T-helper 2 cell (primary cell): ENCODE measurements around the gene PKM.

Experiments used
- DNase-seq, 5 experiments: peaks; one replicate each; pipeline versions ENCODE4 v3.0.0 to v3.0.0-alpha.2; 2012 to 2022

The PKM gene

DNA sequence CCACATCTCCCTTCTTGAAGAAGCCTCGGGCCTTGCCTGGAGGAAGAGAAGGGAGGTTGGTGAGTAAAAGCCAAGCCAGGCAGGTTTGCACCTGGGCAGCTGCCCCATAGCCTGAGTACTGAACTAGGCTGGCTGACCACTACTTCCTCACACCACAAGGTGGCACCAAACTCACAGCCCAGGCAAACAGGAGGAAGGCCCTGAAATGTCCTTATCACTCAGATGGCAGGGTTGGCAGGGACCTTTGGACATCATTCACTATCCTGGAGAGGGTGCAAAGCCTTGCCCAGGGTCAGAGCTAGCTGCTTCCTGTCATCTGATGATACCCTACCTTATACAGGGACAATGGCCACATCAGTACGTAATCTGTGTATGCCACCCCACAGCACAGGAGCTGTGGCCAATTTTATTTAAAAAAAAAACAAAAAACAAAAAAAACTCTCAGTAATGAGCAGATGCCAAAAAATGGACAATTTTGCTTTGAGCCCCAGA lies 31.2 kb downstream of the PKM start:
- peak in 4 of 5 experiments; percentile 44 to 73 (median 58) for DNase-seq

DNA sequence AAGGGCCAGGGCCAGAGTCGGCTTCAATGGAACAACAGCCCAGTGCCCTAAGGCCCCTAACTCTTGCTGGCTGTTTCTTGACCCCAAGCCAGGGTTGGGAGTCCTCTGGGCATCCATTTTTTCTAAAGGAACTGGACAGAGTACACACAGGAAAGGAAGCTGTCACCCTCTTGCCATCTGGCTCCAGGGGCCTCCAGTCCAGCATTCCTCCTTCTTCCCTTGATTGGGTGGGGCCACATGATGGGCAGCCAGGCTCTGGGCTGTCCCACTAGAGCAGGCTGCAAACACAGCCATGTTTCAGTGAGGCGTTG lies 31.8 kb downstream of the PKM start:
- DNase-seq, result no peak

DNA sequence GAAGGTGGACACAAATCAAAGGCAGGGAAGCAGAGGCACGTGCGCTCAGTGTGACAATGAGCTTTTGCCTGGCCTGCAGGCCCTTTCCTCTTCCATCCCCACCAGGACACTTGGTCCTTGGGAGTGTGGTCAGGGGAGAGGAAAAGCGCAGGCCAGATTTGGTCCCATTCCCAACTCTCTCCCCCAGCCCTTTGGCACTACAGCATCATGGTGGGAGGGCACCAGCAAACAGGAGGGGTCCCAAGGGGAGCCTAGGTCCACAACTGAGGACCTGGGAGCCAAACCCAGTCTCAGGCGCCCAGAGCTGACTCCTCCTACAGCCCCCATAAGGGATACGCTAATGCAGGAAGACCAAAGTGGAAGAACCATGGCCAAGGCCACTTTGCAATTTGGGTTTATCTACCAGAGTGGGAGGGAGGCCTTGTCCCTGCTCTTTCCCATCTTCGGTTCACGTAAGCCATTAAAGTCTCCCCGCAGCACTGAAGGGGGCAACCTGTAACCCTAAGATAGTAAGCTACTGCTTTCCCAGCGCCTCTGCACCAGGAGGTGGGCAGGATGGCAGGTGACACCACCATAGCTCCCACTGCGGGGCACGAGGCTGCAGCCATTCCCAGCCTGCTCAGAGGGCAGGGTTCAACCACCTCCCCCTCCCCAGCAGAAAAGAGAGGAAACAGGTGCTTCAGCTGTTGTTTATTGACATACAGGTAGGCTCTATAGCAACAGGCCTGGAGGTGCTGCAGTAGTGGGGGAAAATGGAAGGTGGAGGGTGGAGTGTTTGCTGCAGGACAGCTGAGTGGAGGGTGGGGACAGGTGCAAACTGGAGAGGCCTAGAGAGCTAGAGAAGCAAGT lies 32.4 kb downstream of the PKM start:
- peak in 1 of 5 experiments; percentile 19 for DNase-seq

DNA sequence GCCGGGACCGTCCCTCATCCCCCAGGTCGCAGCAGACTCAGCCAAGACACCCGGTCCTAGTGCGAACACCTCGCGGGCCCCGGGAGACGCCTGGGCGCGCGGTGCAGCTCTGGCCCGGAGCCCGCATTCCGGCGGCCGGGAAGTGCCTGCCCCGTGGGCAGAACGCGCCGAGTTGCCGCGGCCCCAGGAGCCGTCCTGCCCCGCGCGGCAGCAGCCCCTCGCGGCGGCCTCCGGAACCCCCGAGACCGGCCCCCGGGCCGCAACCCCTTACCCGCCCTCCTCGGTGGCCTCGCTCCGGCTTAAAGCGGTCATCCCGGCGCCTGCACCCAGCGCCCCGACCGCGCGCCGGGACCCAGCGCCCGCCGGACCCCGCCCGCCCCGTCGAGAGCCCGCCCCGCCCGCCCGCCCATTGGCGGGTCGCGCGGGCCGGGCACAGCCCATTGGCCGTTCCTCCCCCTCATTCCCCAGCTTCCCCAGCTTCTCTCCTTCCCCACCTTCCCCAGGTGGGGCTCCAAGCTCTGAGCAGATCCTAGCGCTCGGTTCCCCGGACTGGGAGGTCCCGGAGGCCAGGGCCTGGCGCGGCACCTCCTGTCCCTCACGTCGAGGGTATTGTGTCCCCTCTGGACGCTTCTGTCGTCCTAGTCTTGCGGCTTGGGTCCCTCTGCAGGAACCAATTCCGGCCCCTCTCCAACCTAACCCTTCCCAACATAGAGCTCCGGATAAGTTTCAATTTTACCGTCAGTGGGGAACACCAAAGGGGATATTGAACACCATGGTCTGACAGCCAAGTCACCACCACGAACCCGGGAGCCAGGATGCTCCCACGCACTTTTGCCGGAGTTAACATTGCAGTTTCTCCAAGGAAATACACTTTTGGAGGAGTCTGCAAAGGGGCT lies 33.3 kb downstream of the PKM start, which contains the start of gene GRAMD2A:
GRAMD2A (minus strand) TSS at position 328 of the 896 bp plus-strand sequence.
- DNase-seq, result peak in 1 of 5 experiments; percentile 26

DNA sequence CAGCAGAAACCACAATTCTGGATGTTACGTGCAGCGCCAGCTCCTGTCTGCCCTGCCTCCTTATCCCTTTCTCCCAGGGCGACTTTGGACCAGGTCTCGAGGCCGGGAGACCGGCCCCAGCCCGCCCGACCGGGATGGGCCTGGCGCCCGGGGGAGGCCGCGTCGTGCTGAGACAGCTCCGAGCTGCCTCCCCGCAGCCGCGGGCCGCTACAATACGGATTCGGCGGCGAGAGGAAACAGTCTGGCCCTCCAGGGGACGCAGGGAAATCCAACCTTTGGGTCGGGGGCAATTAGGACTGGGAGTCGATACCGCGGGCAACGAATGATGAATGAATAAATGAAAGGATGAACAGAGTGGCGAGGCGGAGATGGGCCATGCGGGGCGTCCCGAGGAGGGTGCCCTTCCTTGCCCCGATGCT lies 33.9 kb downstream of the PKM start:
- DNase-seq, result no peak

DNA sequence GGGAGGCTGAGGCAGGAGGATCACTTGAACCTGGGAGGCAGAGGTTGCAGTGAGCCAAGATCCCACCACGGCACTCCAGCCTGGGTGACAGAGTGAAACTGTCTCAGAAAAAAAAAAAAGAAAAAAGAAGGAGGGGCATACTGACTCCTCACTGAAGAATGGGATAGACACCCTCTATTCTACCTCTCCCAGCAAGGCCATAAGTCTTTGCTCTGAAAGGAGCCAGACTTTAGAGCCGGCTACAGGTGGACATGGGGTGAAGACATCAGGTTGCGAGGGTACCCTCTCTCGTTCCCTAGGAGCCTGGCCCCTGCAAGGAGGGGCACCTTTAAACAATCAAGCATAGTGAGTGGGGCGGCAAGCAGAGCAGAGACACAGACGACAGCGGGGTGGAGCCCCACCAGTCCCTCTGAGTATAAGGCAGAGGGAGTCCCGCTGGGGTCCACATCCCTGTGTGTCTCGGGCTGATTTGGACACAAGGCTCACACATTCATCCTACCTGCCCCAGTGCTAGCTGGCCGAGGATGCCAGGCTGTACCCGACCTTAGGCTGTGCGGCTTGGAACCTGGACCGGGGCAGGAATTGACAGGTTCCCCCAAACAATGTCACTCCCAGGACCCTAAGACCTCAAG lies 34.5 kb downstream of the PKM start:
- no peak for DNase-seq

DNA sequence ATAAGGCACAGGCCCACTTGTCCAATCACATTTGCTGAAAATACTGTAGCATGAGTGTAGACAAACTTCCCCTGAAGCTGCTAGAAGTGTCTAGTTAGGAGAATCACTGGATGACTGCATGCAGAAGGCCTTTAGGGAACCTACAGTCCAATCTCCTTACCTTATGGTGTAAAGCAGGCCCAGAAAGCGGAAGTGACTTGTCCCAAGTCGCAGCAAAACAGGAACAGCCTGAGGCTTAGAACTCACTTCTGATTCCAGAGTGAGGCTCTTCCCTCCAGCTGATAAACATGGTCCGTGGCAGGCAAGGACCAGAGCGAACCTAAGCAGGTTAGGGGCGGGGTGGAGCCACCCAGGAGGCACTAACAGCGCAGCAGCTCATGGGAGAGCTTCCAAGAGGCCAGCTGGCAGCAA lies 35.9 kb downstream of the PKM start:
- no peak for DNase-seq

DNA sequence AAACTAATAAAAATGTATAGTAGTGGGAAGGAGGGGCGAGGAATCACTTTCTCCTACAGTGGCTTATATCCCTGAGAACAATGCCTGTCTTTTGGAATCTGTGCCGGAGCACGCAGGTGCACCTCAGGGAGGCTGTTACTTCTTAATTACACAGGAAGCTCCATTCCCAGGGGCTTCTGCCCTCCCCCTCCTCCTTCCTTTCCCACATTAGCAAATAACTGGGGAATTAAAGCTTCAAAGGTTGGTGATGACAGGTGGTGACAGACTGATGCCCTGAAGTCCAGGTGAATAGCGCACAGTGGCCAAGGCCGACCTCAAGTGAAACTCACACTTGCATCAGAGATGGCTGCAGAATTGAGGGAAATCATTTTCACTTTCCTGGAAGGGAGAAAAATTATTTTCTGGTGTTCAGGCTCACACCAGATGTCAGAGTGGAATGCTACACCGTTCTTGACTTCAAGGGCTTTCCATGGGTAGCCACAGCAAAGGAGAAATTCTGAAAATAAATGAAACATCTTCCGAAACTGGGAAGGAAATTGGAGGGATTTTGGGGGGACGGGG lies 37.1 kb downstream of the PKM start:
- DNase-seq, result no peak

DNA sequence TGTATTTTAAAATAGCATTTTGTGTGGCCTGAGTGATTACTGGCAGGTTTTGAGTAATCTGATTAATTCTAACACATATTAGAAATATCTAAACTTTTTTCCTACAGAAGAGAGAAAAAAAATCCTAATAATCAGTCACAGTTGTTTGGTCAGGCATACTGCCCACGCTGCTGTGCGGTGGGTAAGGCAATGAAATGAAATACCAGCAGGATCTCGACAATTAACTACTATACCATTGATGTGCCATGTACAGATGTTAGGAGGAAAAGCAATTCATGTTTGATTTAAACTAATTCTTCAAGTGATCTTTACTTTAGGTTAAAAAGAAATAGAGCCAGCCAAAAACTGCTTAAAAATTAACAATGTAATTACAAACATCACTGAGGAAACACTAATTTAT lies 38.6 kb downstream of the PKM start:
- DNase-seq, result no peak

DNA sequence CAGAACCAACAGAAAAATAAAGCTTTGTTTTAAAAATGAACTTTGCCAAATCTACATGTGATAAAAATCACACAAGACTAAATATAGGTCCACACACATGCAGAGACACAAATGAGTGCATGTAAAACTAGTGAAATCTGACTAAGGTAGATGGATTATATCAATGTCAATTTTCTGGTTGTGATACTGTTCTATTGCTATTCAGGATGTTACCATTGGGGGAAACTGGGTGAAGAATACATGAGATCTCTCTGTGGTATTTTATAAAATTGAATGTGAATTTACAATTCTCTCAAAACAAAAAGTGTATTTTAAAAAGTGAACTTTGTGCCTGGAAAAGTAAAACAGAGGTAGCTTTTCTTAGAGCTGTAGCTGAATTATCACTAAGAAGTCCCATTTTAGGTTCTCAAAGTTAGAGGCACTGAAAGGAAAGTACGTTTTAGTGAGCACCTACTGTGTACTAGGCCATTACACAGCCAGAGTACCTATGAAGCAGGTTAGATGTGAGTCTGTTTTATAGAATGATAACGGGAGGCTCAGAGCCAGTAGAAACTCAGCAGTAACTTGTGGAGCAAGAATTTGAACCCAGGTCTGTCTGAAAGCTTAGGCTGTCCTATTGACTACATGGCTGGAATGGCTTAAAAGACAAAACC lies 41.6 kb downstream of the PKM start:
- no peak for DNase-seq

DNA sequence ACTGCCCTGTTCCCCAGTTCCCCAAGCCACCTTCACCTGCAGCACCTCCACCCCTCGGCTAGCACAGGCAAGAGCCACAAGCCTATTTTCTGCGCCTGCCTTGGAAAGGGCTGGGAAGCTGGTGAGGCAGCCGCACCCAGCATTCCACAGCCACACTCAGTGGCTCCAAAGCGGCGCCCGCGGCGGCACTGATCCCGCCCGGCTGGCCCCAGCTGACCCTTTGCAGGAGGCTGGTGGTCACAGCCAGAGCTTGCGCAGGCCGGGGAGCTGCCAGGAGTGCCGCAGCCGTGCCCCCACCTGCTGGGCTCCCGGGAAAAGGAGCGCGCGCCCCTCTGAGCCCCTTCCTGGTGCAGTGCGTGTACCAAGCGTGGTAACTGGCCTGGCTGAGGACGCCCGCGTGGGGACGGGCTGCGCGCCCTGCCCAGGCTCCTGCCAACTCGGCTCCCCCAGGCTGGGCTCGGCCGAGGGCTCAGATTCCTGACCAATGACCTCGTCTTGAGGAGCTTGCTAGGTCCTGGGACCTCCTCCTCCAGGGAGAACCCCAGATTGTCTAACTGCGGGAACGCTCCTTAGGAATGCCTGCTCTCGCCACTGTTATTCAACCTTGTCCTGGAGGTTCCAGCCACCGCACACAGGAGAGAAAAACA lies 46.7 kb downstream of the PKM start:
- no peak for DNase-seq

DNA sequence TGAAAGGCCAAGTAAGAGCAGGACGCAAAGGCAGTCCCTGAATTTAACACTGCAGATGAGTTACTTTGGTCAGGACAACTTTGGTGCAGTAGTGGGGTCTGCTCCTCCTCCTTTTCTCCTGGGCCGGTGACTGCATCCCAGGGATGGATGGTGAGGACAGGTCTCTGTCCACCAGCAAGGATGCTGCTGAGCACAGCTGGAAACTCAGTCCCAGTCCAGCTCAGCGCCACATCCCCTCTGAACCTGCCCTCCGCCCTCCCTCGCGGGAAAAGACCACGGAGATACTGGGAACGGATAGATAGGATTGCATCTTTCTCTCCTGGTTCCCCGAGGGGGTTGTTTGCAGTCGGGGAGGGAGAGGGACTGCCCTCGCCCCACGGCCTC lies 47.2 kb downstream of the PKM start:
- DNase-seq, result no peak

DNA sequence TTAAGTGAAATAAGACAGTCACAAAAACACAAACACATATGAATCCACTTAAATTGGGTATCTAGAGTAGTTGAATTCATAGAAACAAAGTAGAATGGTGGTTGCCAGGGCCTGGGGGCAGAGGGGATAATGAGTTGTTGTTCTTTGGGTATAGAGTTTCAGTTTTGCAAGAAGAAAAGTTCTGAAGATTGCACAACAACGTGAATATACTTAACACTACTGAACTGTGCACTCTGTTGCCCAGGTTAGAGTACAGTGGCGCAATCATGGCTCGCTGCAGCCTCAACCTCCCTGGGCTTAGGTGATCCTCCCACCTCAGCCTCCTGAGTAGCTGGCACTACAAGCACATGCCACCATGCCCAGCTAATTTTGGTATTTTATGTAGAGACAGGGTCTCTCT lies 48.3 kb downstream of the PKM start:
- DNase-seq, result no peak

DNA sequence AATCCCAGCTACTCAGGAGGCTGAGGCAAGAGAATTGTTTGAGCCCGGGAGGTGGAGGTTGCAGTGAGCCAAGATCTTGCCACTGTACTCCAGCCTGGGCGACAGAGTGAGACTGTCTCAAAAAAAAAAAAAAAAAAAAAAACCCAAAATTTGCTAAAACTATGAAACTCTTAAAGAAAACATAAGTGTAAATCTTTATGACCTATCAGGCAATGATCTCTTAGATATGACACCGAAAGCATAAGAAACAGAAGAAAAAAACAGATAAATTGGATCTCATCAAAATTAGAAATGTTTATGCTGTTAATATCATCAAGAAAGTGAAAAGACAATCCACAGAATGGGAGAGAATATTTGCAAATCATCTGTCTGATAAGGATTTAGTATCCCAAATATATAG lies 48.7 kb downstream of the PKM start:
- DNase-seq, result no peak

DNA sequence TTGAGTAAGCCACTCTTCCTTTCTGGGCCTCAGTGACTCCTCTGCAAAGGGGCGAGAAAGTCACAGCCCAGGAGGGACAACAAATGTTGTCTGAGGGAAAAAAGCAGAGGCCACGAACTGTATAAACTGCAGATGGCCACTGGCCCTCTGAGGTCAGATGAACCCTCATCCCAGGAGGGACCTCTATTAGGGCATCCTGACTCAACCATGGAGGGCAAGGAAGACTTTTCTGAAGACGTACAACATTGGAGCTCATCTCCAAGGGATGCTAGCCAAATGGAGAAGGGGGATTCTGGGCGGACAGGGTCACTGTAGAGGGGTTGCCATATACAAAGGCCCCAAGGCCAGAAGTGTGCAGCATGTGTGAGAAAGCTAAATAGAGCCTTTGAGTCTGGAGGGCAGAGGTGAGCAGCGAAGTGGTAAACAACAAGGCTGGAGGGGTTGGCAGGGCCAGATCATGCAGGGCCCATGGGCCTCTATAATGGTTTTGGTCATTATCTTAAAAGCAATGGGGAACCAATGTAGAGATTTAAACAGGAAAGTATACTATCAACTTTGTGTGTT lies 50.1 kb downstream of the PKM start:
- DNase-seq, result no peak

DNA sequence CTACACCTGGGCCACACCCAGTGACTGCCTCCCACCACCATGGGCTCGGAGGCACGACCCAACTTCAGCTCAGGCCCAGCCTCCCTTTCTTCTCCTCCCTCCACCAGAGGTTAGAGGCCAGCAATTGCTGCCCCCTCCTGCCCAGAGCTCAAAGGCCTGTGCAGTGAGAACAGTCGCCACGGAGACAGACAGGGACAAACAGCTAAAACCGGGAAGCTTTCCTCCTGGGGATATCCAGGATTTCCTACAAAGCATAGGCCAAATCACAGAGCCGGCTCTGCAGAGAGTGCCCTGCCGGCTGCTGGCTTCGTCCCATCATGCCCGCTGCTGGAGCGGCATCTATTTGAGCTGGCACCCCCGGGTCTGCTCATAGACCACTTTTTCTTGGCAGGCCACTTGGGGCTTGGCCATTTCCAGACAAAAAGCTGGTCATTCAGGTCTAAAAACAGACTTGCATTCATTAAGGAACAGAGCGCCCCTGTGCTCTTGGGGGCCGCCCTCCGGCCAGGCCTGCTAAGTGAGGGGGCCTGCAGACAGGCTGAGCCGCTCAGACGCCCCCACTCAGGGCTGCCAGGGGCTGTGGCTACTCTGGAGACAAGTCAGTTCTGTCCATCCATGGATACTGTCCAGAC lies 50.9 kb downstream of the PKM start:
- DNase-seq, result no peak

DNA sequence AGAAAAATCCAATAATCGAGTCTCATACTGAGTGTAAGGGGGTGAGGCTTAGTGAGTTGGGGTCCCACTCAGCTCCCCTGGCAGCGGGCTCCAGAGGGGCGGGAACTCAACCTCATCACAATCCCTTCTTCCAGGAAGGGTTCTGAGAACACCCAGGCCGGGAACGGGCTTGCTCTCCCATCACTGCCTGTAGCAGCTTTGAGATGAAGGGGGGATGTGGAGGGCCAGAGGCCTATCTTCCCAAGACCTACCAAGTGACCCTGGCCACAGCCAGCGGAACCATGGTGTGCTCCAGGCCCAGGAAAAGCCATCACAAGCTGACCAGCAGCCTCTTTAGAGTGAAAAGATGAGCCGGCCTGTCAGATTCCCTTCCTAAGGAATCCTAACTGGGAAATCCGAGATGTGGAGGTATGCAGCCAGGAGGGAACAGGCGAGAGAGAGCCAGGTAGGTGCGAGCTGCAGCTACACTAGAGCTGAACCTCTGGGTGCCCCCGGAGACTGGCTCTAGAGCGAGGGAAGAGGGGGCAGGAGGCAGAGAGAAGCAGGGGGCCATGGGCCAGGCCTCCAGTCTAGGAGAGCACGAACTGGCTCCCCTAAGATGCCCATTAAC lies 51.9 kb downstream of the PKM start:
- DNase-seq, result no peak

DNA sequence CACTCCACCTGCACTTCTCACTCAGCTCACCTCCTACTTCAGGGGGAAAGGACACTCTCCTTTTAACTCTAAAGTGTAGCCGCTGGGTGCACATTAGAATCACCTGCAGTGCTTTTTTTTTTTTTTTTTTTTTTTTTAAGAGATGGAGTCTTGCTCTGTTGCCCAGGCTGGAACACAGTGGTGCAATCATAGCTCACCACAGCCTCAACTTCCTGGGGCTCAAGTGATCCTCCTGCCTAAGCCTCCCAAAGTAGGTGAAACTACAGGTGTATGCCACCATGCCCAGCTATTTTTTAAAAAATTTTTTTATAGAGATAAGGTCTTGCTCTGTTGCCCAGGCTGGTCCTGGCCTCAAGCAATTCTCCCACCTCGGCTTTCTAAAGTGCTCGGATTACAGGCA lies 54.2 kb downstream of the PKM start:
- no peak for DNase-seq

DNA sequence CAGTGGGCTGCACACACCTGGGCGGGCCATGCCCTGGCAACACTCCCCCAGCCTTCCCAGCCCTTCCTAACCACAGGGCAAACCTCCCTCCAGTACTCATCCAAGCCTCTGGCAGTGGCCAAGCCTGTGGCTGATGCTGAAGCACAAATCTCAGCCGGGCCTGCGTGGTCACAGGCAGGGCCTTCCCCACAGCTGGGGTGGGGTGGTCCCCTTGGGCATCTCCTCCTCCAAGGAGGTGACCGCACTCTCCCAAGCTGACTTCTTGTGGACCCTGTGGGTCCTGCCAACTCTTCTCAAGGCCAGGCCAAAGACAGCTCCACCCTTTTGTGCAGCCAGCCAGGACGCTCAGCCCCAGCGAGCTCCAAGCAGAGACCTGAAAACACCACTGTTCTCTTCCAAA lies 54.8 kb downstream of the PKM start:
- DNase-seq, result no peak

DNA sequence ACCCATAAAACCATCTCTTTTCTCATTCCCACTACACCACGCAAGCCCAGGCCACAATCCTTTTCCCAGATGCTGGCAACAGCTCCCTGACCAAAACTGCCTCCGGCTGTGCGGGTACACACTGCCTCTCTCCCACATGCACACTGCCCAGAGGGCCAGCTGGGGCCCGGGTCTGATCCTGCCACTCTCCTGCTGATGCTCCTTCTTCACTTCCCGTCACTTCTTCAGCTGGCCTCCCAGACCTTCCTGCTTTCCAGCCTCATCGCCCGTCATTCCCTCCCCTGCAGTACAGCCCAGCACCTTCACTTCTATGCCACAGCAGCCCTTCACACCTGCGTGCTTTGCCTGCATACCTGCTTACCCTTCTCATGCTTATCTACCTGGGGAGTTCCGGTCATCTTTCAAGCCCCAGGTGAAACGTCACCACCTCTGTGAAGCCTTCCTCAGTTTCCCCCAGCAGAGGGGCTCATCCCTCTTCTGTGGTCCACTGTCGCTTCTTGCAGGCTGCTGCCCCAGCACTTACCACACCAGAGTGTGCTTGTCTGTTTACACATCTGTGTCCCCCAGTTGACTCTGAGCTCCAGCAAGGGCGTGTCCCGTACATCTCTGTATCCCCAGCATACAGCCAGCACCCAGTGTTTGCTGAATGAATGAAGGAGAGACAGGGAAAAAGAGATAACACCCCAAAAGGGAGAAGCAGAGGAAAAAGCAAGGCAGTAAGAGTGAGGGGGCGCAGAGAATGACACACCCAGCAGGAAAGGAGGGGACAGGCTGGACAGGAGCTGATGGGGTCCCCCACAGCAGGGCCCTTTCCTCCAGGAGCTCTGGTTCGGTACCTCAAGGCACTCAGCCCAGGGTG lies 55.6 kb downstream of the PKM start:
- DNase-seq, result no peak
